ENCODE data around the gene NEIL3. TPM values are rescaled to one million over a fixed set of nuclear protein-coding genes. Genes with fewer than 3 reads are reported as not detected.

Gene NEIL3, protein sequence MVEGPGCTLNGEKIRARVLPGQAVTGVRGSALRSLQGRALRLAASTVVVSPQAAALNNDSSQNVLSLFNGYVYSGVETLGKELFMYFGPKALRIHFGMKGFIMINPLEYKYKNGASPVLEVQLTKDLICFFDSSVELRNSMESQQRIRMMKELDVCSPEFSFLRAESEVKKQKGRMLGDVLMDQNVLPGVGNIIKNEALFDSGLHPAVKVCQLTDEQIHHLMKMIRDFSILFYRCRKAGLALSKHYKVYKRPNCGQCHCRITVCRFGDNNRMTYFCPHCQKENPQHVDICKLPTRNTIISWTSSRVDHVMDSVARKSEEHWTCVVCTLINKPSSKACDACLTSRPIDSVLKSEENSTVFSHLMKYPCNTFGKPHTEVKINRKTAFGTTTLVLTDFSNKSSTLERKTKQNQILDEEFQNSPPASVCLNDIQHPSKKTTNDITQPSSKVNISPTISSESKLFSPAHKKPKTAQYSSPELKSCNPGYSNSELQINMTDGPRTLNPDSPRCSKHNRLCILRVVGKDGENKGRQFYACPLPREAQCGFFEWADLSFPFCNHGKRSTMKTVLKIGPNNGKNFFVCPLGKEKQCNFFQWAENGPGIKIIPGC
- 1 to 10 TPM; 1.1 to 3.1 (median 2.1) TPM for total RNA-seq

DNA sequence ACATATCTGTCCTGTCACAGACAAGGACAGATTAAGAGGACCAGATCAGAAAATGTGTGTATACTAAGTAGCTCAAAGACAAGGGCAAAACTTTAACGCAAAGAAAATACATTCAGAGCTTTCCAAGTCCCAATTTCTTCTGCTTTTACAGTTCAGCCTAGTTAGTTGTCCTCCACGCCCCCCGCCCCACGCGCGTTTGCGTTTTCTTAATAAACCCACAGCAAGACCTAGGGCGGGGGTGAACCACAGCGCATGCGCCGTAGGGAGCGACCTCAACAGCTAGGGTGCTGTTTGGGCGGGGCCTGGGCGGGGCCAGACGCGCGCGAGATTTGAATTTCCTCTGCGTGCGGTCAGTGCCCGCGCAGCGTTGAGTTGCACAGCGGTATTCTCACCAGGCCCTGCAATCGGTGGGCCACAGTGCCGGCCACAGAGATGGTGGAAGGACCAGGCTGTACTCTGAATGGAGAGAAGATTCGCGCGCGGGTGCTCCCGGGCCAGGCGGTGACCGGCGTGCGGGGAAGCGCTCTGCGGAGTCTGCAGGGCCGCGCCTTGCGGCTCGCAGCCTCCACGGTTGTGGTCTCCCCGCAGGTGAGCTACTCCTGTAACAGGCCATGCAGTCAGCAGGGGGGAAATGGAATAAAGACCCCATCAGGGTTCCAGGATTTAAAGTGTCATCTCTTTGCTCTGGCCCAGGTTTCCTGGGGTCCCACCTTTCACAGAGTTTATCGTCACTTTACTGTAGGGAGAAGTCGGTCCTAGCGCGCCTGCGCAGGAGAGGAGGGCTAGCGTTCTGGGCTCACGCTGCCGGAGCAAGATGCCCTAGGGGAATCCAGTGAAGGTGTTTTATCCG is at the start of gene NEIL3:
TSS of gene NEIL3 (plus strand) at position 353 of the 850 bp plus-strand sequence. CDS start at position 433, 80 bp downstream.
- H3K4me3 ChIP-seq, result peak within 1 kb of the TSS; percentile 71
- no peaks in the 10 kb centered on the region for H3K36me3 ChIP-seq
- H3K9me3 ChIP-seq, result no peaks in the 10 kb centered on the region
- no peaks in the 10 kb centered on the region for H3K27me3 ChIP-seq
- H3K4me1 ChIP-seq, result peaks cover 15% of the 10 kb centered on the region
- 1% methylated on average over 18 of the region's 52 CpGs for WGBS
- DNase-seq (ENCODE audit: low spot score in 2 of 2), result peak; percentile 90 to 91
- no peak within 1 kb of the TSS for H3K27ac ChIP-seq
- TF ChIP-seq, protein P1, sequence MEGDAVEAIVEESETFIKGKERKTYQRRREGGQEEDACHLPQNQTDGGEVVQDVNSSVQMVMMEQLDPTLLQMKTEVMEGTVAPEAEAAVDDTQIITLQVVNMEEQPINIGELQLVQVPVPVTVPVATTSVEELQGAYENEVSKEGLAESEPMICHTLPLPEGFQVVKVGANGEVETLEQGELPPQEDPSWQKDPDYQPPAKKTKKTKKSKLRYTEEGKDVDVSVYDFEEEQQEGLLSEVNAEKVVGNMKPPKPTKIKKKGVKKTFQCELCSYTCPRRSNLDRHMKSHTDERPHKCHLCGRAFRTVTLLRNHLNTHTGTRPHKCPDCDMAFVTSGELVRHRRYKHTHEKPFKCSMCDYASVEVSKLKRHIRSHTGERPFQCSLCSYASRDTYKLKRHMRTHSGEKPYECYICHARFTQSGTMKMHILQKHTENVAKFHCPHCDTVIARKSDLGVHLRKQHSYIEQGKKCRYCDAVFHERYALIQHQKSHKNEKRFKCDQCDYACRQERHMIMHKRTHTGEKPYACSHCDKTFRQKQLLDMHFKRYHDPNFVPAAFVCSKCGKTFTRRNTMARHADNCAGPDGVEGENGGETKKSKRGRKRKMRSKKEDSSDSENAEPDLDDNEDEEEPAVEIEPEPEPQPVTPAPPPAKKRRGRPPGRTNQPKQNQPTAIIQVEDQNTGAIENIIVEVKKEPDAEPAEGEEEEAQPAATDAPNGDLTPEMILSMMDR (IDR thresholded peaks at IDR 0.05), result no peak

- Histone ChIP-seq H3K27me3 (no peaks in the 10 kb centered on the region), H3K4me3 (no peak overlapping the region), H3K4me1 (no peaks in the 10 kb centered on the region), H3K36me3 (no peaks in the 10 kb centered on the region), H3K9me3 (no peaks in the 10 kb centered on the region), H3K27ac (no peak overlapping the region)
- TF ChIP-seq, protein P1 (IDR thresholded peaks at IDR 0.05), result no peak
- no peak for TF ChIP-seq EP300 (IDR thresholded peaks at IDR 0.05)
- TF ChIP-seq POLR2A (IDR thresholded peaks at IDR 0.05), result no peak
- TF ChIP-seq POLR2AphosphoS5 (IDR thresholded peaks at IDR 0.05), result no peak
- WGBS, result 79% methylated on average over 7 of the region's 7 CpGs
- DNase-seq (ENCODE audit: low spot score in 2 of 2), result no peak
Measured at GRCh38 chr4:177263818-177264217, 45.9 kb upstream of the NEIL3 start.

GRCh38 chr4:177264788-177265422 is 44.8 kb upstream of the NEIL3 start:
- Histone ChIP-seq H3K36me3 (no peaks in the 10 kb centered on the region), H3K27me3 (no peaks in the 10 kb centered on the region), H3K4me3 (no peak overlapping the region), H3K27ac (no peak overlapping the region), H3K4me1 (no peaks in the 10 kb centered on the region), H3K9me3 (no peaks in the 10 kb centered on the region)
- WGBS, result 28% methylated on average over 2 of the region's 2 CpGs
- no peak for DNase-seq (ENCODE audit: low spot score in 2 of 2)
- no peak for TF ChIP-seq POLR2A (IDR thresholded peaks at IDR 0.05)
- no peak for TF ChIP-seq EP300 (IDR thresholded peaks at IDR 0.05)
- TF ChIP-seq, protein P1 (IDR thresholded peaks at IDR 0.05), result no peak
- TF ChIP-seq POLR2AphosphoS5 (IDR thresholded peaks at IDR 0.05), result no peak

DNA sequence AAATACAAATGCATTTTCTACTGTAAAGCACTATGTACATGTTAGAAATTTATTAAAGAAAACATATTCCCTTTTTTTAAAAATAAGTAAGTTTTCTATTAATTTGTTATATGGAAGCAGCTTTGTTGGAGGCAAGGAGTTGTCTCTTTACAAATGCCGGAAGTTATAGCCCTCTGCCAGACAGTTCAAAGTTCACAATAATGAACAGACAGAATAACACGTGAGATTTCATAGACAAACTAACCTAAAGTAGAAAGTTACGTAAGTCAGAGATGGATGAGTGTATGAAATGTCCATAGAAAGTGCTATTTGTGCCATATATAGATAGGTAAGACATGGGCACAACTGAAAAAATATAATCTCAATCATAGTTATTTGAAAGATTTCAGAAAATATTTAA is 43.9 kb upstream of the NEIL3 start:
- TF ChIP-seq, protein P1 (IDR thresholded peaks at IDR 0.05), result no peak
- TF ChIP-seq POLR2A (IDR thresholded peaks at IDR 0.05), result no peak
- TF ChIP-seq POLR2AphosphoS5 (IDR thresholded peaks at IDR 0.05), result no peak
- TF ChIP-seq EP300 (IDR thresholded peaks at IDR 0.05), result no peak
- no peaks in the 10 kb centered on the region for H3K36me3 ChIP-seq
- no peaks in the 10 kb centered on the region for H3K9me3 ChIP-seq
- no peak overlapping the region for H3K4me3 ChIP-seq
- no peaks in the 10 kb centered on the region for H3K27me3 ChIP-seq
- 91% methylated on average over 3 of the region's 3 CpGs for WGBS
- DNase-seq (ENCODE audit: low spot score in 2 of 2), result no peak
- no peak overlapping the region for H3K27ac ChIP-seq
- no peaks in the 10 kb centered on the region for H3K4me1 ChIP-seq

Data from suprapubic skin (tissue), 4 donors.